ENCODE results near the gene QPCT. TPM values are rescaled to one million over a fixed set of nuclear protein-coding genes. Genes with fewer than 3 reads are reported as not detected.

Gene QPCT
- total and polyA plus RNA-seq, 2 donors from 2014 or later = 10.4 to 16.6 TPM

GRCh38 chr2:37319754-37320609, 24.4 kb upstream of the QPCT start:
- FAIRE-seq = no peak
- intact Hi-C loops (cut with DNase I) = no loop called here

GRCh38 chr2:37321029-37321682, 23.3 kb upstream of the QPCT start:
- Histone ChIP-seq H3K36me3 (ENCODE audit: control insufficient read depth in 2 of 3, insufficient read depth in 3 of 3, low read length in 3 of 3) (no peaks in the 10 kb centered on the region), H3K9ac (ENCODE audit: low read length in 3 of 3) (no peak overlapping the region), H3K27me3 (ENCODE audit: control insufficient read depth, insufficient read depth, low read length) (no peaks in the 10 kb centered on the region), H3K27ac (ENCODE audit: low read depth in 2 of 2, low read length in 2 of 2) (no peak overlapping the region), H3K9me3 (ENCODE audit: control insufficient read depth in 2 of 3, insufficient read depth in 1 of 3, low read length in 3 of 3) (no peaks in the 10 kb centered on the region), H3K4me3 (ENCODE audit: low read length in 3 of 3) (no peak overlapping the region), H3K4me1 (ENCODE audit: control insufficient read depth in 2 of 3, insufficient read depth in 2 of 3, low read depth in 1 of 3, low read length in 3 of 3) (peaks cover 0 to 3% (median 0%) of the 10 kb centered on the region in 3 donors)
- intact Hi-C loops (cut with DNase I) = no loop called here
- TF ChIP-seq CTCF (IDR thresholded peaks at IDR 0.05; ENCODE audit: borderline replicate concordance, extremely low read depth, insufficient read depth) = no peak
- no peak for DNase-seq
- FAIRE-seq = no peak

More at GRCh38 chr2:37319754-37320609, 24.4 kb upstream of the QPCT start:
- Histone ChIP-seq H3K4me3 (ENCODE audit: low read length in 3 of 3) (no peak overlapping the region), H3K27ac (ENCODE audit: low read depth in 2 of 2, low read length in 2 of 2) (no peak overlapping the region), H3K4me1 (ENCODE audit: control insufficient read depth in 2 of 3, insufficient read depth in 2 of 3, low read depth in 1 of 3, low read length in 3 of 3) (peaks cover 0 to 3% (median 0%) of the 10 kb centered on the region in 3 donors), H3K36me3 (ENCODE audit: control insufficient read depth in 2 of 3, insufficient read depth in 3 of 3, low read length in 3 of 3) (peaks cover 0 to 2% (median 0%) of the 10 kb centered on the region in 3 donors), H3K27me3 (ENCODE audit: control insufficient read depth, insufficient read depth, low read length) (no peaks in the 10 kb centered on the region), H3K9ac (ENCODE audit: low read length in 3 of 3) (no peak overlapping the region), H3K9me3 (ENCODE audit: control insufficient read depth in 2 of 3, insufficient read depth in 1 of 3, low read length in 3 of 3) (no peaks in the 10 kb centered on the region)
- TF ChIP-seq CTCF (IDR thresholded peaks at IDR 0.05; ENCODE audit: borderline replicate concordance, extremely low read depth, insufficient read depth) = no peak
- DNase-seq = no peak

GRCh38 chr2:37322368-37322767, 22.1 kb upstream of the QPCT start:
- H3K4me1 ChIP-seq (ENCODE audit: control insufficient read depth in 2 of 3, insufficient read depth in 2 of 3, low read depth in 1 of 3, low read length in 3 of 3) = peaks cover 0 to 6% (median 3%) of the 10 kb centered on the region in 3 donors
- intact Hi-C loops (cut with DNase I) = no loop called here
- FAIRE-seq = no peak
- no peak overlapping the region for H3K27ac ChIP-seq (ENCODE audit: low read depth in 2 of 2, low read length in 2 of 2)
- DNase-seq = no peak
- no peaks in the 10 kb centered on the region for H3K36me3 ChIP-seq (ENCODE audit: control insufficient read depth in 2 of 3, insufficient read depth in 3 of 3, low read length in 3 of 3)
- H3K9me3 ChIP-seq (ENCODE audit: control insufficient read depth in 2 of 3, insufficient read depth in 1 of 3, low read length in 3 of 3) = no peaks in the 10 kb centered on the region
- H3K9ac ChIP-seq (ENCODE audit: low read length in 3 of 3) = no peak overlapping the region
- H3K27me3 ChIP-seq (ENCODE audit: control insufficient read depth, insufficient read depth, low read length) = no peaks in the 10 kb centered on the region
- H3K4me3 ChIP-seq (ENCODE audit: low read length in 3 of 3) = peak overlapping the region in 1 of 3 donors; percentile 23
- no peak for TF ChIP-seq CTCF (IDR thresholded peaks at IDR 0.05; ENCODE audit: borderline replicate concordance, extremely low read depth, insufficient read depth)
